HEK293T (cell line): ENCODE data around the gene PERCC1.

ENCODE experiments used
- CTCF ChIA-PET: fragments of 350-600 bp; formaldehyde crosslinking; extraction: SDS; loops from one replicate; lab custom pipeline; 2021; ENCODE audit warnings: antibody characterized with exemption, inconsistent platforms; lab: Yijun Ruan, JAX
- POLR2A ChIA-PET: fragments of 350-600 bp; formaldehyde crosslinking; extraction: SDS; loops from one replicate; lab custom pipeline; 2020; ENCODE audit warnings: antibody characterized with exemption, inconsistent platforms; lab: Yijun Ruan, JAX
- DNase-seq: peaks from one replicate; pipeline ENCODE4 v3.0.0; 2012; ENCODE audit warnings: mixed read lengths; ENCODE audit errors: extremely low spot score
- ARNT ChIP-seq: fragments of 450-650 bp; IDR thresholded peaks from 2 replicates; pipeline ENCODE4 v1.6.1; 2017; ENCODE audit warnings: mild to moderate bottlenecking
- BHLHE40 ChIP-seq: fragments of 450-650 bp; IDR thresholded peaks from 2 replicates; pipeline ENCODE4 v1.6.1; 2016; ENCODE audit warnings: mild to moderate bottlenecking, moderate library complexity, borderline replicate concordance
- CTBP1 ChIP-seq: fragments of 450-650 bp; IDR thresholded peaks from 2 replicates; pipeline ENCODE4 v1.6.1; 2016; ENCODE audit warnings: borderline replicate concordance
- ELF4 ChIP-seq: fragments of 450-650 bp; IDR thresholded peaks from 2 replicates; pipeline ENCODE4 v1.6.1; 2017; ENCODE audit warnings: antibody characterized with exemption
- FOXA1 ChIP-seq: fragments of 450-650 bp; IDR thresholded peaks from 2 replicates; pipeline ENCODE4 v1.6.1; 2016; ENCODE audit warnings: mild to moderate bottlenecking
- FOXK2 ChIP-seq: fragments of 450-650 bp; IDR thresholded peaks from 2 replicates; pipeline ENCODE4 v1.6.1; 2016; ENCODE audit warnings: mild to moderate bottlenecking
- FOXM1 ChIP-seq: fragments of 450-650 bp; IDR thresholded peaks from 2 replicates; pipeline ENCODE4 v1.6.1; 2017; ENCODE audit warnings: mild to moderate bottlenecking, borderline replicate concordance
- HDGF ChIP-seq: fragments of 450-650 bp; IDR thresholded peaks from 2 replicates; pipeline ENCODE4 v1.6.1; 2017; ENCODE audit warnings: antibody characterized with exemption, borderline replicate concordance
- L3MBTL2 ChIP-seq: fragments of 450-650 bp; conservative IDR thresholded peaks from 2 replicates; pipeline ENCODE4 v1.6.1; 2016; ENCODE audit warnings: mild to moderate bottlenecking
- LEF1 ChIP-seq: fragments of 450-650 bp; IDR thresholded peaks from 2 replicates; pipeline ENCODE4 v1.6.1; 2017; ENCODE audit warnings: mild to moderate bottlenecking, borderline replicate concordance
- NFRKB ChIP-seq: fragments of 450-650 bp; IDR thresholded peaks from 2 replicates; pipeline ENCODE4 v1.6.1; 2016; ENCODE audit warnings: mild to moderate bottlenecking, moderate library complexity
- SP1 ChIP-seq: fragments of 450-650 bp; IDR thresholded peaks from 2 replicates; pipeline ENCODE4 v1.6.1; 2017
- SUZ12 ChIP-seq: fragments of 450-650 bp; IDR thresholded peaks from 2 replicates; pipeline ENCODE4 v1.6.1; 2016; ENCODE audit warnings: mild to moderate bottlenecking
- TARDBP ChIP-seq: fragments of 450-650 bp; IDR thresholded peaks from 2 replicates; pipeline ENCODE4 v1.6.1; 2016
- ZNF384 ChIP-seq: fragments of 450-650 bp; IDR thresholded peaks from 2 replicates; pipeline ENCODE4 v1.6.1; 2016
- TF ChIP-seq, protein P1 (sequence below): fragments of 450-650 bp; IDR thresholded peaks from 2 replicates; pipeline ENCODE4 v1.6.1; 2016

PERCC1 gene

DNA sequence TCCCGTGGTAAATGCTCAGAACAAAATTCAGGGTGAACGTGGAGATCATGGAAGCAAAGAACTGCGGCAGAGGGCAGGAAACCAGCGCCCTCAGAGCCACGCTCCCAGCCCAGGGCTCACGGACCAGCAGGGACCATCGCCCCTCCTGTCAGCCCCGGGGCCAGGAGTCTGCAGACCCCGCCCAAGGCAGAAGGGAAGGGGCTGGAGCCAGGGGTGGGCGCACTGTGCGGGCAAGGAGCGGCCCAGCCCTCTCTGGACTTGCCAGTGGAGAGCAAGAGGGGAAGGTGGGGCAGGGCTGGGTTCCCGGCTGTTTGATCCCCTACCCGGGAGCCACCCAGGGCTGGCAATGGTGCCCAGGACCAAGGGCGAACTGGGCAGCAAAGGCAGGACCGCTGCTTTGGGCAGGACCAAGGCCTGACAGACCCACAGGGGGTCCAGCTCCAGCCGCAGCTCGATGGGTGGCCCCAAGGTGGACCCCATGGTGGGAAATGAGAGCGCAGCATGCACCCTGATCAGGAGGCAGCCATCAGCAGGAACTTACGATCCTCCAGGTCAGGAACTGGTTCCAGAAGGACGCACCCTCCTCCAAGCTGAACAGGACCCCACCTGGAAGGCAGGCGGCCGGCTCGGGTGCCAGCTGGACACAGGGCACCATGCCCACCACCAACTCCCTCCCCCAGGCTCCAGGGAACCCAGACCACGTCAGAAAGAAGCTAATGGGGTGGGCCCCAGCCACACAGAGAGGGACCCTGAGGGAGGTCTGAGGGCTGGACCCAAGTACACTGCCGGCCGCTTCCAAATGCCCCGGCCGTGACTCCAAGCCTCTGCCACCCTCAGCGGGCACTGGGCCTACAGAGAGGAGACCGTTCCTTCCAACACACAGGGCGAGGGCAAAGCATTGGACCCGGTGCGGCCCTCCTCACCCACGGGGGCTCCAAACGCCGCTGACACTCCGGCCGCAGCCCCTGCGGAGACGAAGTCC lies 24.6 kb downstream of the PERCC1 start:
- no peak for TF ChIP-seq ELF4
- TF ChIP-seq CTBP1, result no peak
- TF ChIP-seq SP1, result no peak
- no peak for TF ChIP-seq NFRKB
- TF ChIP-seq HDGF, result no peak
- TF ChIP-seq TARDBP, result no peak
- no peak for DNase-seq
- ChIA-PET POLR2A (no interaction called here), CTCF (no interaction called here)

DNA sequence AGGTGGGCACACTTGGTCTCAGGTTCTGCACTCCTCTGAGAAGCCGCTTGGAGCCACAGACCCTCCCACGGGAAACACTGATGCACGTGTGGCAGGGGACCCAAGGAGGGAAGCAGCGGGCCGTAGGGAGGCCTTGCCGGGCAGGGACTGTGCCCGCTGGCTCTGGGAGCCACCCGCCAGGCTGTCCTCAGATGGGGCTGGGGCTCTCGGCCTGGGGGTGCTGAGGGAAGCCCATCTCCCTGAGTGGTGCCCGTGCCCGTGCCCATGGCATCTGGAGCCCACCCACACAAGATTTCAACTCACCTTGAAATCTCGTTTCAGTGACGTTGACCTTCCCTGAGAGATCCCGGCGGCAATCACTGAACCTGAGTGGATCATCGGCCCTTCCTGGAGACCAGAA lies 26.1 kb downstream of the PERCC1 start:
- no peak for DNase-seq

GRCh38 chr16:1457489-1458245 lies 26.8 kb downstream of the PERCC1 start:
- DNase-seq, result no peak
- CTCF ChIA-PET, result no interaction called here
- TF ChIP-seq SP1 (no peak), FOXM1 (no peak), SUZ12 (no peak), BHLHE40 (no peak), TARDBP (no peak), FOXA1 (no peak), CTBP1 (no peak), HDGF (no peak)
- POLR2A ChIA-PET, result no interaction called here

More for the DNA sequence above, 26.1 kb downstream of the PERCC1 start:
- POLR2A ChIA-PET, result no interaction called here
- TF ChIP-seq FOXM1, result no peak
- TF ChIP-seq, protein P1, sequence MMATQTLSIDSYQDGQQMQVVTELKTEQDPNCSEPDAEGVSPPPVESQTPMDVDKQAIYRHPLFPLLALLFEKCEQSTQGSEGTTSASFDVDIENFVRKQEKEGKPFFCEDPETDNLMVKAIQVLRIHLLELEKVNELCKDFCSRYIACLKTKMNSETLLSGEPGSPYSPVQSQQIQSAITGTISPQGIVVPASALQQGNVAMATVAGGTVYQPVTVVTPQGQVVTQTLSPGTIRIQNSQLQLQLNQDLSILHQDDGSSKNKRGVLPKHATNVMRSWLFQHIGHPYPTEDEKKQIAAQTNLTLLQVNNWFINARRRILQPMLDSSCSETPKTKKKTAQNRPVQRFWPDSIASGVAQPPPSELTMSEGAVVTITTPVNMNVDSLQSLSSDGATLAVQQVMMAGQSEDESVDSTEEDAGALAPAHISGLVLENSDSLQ, result no peak
- no peak for TF ChIP-seq NFRKB
- no peak for TF ChIP-seq TARDBP
- TF ChIP-seq ZNF384, result no peak
- TF ChIP-seq FOXA1, result no peak
- TF ChIP-seq CTBP1, result no peak
- no peak for TF ChIP-seq BHLHE40
- no peak for TF ChIP-seq SP1
- TF ChIP-seq LEF1, result no peak
- no peak for TF ChIP-seq ELF4
- TF ChIP-seq HDGF, result no peak
- TF ChIP-seq L3MBTL2, result no peak
- no peak for TF ChIP-seq ARNT
- TF ChIP-seq SUZ12, result no peak
- TF ChIP-seq FOXK2, result no peak
- CTCF ChIA-PET, result no interaction called here

GRCh38 chr16:1458336-1458976 lies 27.6 kb downstream of the PERCC1 start:
- DNase-seq, result no peak

GRCh38 chr16:1458977-1459341 lies 28.1 kb downstream of the PERCC1 start:
- no peak for DNase-seq
- TF ChIP-seq SUZ12, result no peak
- CTCF ChIA-PET, result no interaction called here
- POLR2A ChIA-PET, result no interaction called here

More at GRCh38 chr16:1458336-1458976, 27.6 kb downstream of the PERCC1 start:
- CTCF ChIA-PET, result no interaction called here
- no peak for TF ChIP-seq SUZ12
- TF ChIP-seq, protein P1, result no peak
- no peak for TF ChIP-seq BHLHE40
- POLR2A ChIA-PET, result no interaction called here

DNA sequence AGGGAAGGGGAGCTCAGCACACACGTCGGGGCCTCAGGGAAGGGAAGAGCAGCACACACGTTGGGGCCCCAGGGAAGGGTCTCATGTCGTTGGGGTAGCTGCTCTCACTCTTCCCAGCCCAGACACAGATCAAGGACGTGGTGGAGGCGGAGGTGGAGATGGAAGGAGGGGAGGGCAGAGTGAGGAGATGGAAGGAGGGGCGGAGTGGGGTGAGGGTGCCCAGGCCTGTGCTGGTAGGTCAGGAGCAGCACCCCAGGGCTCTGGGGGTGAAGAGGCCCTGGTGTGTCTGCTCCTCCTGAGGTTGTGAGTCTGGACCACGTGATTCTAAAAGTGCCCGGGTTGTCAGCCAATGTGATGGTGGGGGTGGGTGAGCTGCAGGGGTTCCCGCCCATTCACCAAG lies 29.1 kb downstream of the PERCC1 start:
- no peak for TF ChIP-seq ELF4
- TF ChIP-seq BHLHE40, result no peak
- no peak for TF ChIP-seq SUZ12
- TF ChIP-seq SP1, result no peak
- no peak for TF ChIP-seq LEF1
- TF ChIP-seq, protein P1, result no peak
- TF ChIP-seq FOXM1, result no peak
- no peak for TF ChIP-seq TARDBP
- no peak for TF ChIP-seq L3MBTL2
- no peak for TF ChIP-seq FOXK2
- no peak for DNase-seq
- ChIA-PET POLR2A (no interaction called here), CTCF (no interaction called here)
